Stimulated activated CD8-positive, alpha-beta memory T cell treated with anti-CD3 and anti-CD28 coated beads, Interleukin-4, amount 100 ng/mL, for 24 hours (primary cell): ENCODE data around the gene GDF3.
A peak's percentile ranks its signal among the peaks of the same experiment; 100 is the strongest.

ENCODE experiments used
- DNase-seq: peaks from one replicate; pipeline ENCODE4 v3.0.0-alpha.2; 2020; ENCODE audit warnings: low read depth

The GDF3 gene

DNA sequence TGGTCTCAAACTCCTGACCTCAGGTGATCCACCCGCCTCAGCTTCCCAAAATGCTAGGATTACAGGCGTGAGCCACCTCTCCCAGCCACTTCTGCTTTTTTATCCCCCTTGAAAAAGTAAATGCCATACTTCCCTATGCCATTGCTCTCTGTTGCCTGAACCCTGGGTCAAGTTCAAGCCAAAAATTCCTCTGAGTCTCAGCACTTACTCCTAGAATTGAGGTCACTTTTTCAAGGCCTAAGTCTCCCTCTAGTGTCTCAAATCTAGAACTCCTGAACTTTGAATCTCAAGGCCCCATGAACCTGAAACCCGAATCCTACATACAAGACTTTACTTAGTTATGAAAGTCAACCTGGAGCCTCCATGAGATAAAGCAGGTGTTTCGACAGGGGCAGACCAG, 28.4 kb downstream of the GDF3 start:
- no peak for DNase-seq

DNA sequence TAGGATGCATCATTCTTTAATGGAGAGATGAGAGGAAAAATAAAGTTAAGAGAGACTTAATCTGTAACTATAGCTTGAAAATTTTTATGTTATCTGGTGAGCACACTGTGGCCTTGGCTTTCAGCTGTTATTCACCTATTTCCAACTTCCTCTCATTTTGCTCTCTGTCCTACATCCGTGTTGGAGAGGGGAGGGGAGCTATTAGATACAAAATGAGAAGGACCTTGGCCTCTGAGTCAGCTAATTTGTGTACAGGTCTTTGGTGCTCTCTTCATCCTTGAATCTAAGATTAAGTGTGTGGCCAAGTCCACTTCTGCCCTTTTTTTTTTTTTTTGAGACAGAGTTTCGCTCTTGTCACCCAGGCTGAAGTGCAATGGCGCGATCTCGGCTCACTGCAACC, 29.0 kb downstream of the GDF3 start:
- no peak for DNase-seq

DNA sequence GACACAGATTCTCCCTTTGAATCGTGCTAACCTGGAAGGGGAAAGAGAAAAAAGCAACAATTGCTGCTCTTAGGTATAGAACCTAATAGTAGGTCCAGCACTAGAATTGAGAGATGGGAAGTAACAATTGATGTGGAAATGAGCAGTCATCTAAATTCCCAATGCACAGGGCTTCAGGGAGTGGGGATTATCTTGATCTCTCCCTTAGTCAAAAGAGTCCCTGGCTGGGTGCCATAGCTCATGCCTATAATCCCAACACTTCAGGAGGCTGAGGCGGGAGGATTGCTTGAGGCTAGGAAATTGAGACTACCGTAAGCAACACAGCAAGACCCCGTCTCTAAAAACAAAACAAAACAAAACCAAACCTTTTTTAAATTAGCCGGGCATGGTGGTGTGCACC, 33.8 kb downstream of the GDF3 start:
- DNase-seq = no peak

DNA sequence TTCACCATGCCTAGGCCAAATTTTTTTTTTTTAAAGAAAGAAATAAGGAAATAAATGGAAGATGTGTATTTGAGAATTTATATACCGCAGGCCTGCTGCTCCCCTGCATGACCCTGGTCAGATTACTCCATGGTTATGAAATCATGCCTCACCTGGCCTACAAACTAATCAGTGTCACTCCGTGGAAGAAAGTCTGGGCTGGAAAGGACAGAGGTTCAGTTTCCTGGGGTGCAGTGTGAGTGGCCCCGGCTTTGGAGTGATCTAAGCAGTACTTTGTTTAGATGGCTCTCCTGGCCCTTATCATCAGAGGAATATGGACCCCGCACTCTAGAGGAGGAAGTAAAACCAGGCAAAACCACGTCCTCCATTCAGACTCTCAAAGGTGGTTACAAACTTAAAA, 39.5 kb downstream of the GDF3 start:
- no peak for DNase-seq

DNA sequence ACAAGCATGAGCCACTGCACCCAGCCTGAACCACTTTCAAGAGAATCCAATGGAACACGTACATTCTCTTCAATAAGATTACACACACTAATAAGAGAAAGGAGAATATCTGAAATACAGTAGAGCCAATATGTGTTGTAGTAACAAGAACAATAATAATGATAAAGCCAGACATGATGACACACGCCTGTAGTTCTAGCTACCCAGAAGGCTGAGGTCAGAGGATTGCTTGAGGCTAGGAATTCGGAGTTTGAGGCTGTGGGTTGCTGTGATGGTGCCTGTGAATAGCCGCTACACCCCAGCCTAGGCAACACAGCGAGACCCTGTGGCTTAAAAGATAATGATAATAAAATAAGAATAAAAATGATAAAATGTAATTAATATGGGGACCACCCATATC, 45.5 kb downstream of the GDF3 start:
- DNase-seq = no peak

DNA sequence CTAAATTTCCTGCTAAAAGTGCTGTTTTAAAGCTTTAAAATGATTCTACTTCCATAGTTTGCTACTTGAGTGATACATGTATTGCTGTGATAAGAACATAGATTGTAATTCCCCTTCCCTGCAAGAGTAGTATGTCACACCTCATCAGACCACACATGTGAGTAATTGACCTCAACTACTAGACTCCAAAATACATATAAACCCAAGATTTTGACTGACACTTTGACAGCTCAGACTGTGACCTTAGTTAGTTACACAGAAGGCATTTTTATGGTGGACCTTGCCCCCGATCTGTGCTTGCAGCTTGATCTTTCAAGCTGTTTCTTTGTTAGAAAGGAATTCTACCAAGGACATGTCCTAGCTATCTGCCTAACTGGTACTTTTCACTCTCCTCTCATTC, 48.5 kb downstream of the GDF3 start:
- no peak for DNase-seq

DNA sequence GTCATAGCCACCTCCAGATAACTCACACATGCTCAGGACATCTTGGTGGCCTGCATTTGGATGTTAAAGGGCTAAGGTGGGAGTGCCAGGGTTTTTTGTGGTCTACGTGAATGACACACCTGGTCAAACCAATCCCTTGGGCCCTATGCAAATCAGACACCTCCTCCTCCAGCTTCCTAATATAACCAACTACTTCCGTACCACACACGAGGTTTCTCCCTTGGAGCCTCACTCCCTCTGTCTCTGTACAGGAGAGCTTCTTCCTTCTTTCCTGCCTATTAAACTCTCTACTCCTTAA, 49.4 kb downstream of the GDF3 start:
- no peak for DNase-seq

DNA sequence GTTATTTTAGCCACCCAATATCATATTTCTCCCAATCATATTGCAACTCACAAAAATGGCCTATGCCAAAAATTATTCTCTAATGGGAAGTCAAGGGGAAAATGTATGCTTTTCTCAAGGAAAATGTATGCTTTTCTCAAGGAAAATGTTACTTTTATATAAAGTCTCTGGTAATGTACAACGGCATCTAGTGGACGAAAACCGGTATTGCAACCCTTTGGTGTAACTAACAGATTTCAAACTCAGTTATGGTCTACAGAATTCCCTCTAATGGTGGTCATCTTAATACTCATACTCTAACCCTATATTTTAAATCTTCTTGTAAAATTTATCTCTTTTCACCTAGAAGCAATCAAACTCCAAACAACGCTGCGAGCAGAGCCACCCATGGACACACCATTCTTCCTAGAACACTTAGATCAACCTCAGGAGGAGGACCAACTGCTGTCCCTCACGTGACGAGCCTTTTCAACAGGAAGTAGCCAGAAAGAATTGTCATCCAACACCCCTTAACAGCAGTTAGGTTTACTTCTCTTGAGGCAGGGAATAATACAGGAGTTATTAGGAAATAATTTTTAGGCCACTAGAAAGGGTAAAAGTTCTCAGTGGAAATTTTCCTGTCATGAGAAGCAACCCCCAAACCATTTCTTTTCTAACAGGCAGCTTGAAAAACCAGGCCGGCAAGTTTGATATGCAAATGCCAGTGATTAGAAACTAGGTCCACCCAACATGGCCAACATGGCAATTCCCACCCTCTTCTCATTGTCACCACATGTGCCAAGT, 50.0 kb downstream of the GDF3 start:
- DNase-seq = peak; percentile 4

DNA sequence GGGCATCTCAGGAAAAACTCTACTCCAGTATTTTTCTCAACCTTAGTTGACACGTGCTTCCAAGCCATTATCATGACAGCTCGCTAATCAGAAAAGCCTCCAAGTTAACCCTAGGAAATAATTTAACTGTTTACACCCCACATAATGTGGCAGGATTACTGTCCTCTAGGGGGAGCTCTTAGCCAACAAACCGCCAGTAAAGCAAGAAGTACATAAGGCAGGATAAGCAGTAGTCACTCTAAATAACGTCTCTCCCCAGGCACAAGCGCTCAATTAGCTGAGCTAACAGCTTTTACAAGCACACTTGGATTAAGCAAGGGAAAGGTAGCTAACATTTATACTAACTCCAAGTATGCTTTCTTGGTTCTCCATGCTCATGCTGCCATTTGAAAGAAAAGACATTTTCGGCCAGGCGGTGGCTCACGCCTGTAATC, 52.7 kb downstream of the GDF3 start:
- DNase-seq = peak; percentile 1

DNA sequence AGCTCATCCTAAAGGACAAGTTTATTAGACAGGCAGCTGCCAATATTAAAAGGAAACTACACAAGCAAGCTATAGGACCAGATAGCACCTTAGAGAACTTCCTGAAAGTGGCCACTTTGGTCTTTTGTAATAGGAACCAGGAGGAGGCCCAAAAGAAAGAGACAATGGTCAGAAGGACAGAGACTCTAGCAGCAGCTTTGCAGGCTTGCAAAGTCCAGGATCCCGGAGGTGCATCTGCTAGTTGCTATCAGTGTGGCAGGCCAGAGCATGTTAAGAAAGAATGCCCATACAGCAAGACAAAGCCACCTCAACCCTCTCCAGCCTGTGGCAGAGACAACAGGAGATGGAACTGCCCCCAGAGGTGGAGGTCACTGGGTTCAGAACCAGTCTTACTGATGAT, 53.3 kb downstream of the GDF3 start:
- DNase-seq = no peak

DNA sequence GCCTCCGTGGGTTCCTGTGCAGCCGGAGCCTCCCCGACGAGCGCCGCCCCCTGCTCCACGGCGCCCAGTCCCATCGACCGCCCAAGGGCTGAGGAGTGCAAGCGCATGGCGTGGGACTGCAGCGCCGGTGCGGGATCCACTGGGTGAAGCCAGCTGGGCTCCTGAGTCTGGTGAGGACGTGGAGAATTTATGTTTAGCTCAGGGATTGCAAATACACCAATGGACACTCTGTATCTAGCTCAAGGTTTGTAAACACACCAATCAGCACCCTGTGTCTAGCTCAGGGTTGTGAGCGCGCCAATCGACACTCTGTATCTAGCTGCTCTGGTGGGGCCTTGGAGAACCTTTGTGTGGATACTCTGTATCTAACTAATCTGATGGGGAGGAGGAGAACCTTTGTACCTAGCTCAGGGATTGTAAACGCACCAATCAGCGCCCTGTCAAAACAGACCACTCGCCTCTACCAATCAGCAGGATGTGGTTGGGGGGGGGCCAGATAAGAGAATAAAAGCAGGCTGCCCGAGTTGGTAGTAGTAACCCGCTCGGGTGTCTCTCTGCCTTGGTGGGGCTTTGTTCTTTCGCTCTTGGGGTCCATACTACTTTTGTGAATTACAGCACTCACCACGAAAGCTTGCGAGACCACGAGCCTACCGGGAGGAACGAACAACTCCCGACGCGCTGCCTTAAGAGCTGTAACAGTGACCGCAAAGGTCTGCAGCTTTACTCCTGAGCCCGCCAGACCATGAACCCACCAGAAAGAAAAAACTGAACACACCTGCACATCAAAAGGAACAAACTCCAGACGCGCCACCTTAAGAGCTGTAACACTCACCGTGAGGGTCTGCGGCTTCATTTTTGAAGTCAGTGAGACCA, 55.2 kb downstream of the GDF3 start:
- DNase-seq = peak; percentile 39
